Small intestine (tissue), 7 donors: ENCODE measurements around the gene PODXL2. TPM values are rescaled to one million over a fixed set of nuclear protein-coding genes. Genes with fewer than 3 reads are reported as not detected.

Experiments
- DNase-seq, 2 donors: peaks; one replicate each; pipeline versions ENCODE4 v3.0.0 to v3.0.0-alpha.2; 2013
- FAIRE-seq: peaks from 2 replicates; lab custom pipeline; 2012; peaks lifted over from hg19 to GRCh38; lab: Jason Lieb, UNC
- H3K27ac ChIP-seq, 3 donors: one replicate each; pipeline ENCODE4 v1.5.1; 2013; ENCODE audit warnings: low read length in 2 of 3, mild to moderate bottlenecking in 2 of 3, control low read depth in 1 of 3, inconsistent platforms in 1 of 3, low read depth in 1 of 3, moderate library complexity in 1 of 3
- H3K27me3 ChIP-seq, 3 donors: one replicate each; pipeline ENCODE4 v1.6.1; 2013; ENCODE audit warnings: low read length in 3 of 3, inconsistent platforms in 1 of 3; ENCODE audit not compliant: control insufficient read depth in 3 of 3, insufficient read depth in 3 of 3
- H3K36me3 ChIP-seq, 3 donors: one replicate each; pipeline ENCODE4 v1.6.1; 2013; ENCODE audit warnings: low read length in 3 of 3, inconsistent platforms in 1 of 3, low read depth in 1 of 3, mild to moderate bottlenecking in 1 of 3, moderate library complexity in 1 of 3; ENCODE audit not compliant: control insufficient read depth in 3 of 3, insufficient read depth in 2 of 3
- H3K4me1 ChIP-seq, 3 donors: one replicate each; pipeline ENCODE4 v1.6.1; 2013; ENCODE audit warnings: low read length in 2 of 3, inconsistent platforms in 1 of 3, low read depth in 1 of 3, mild to moderate bottlenecking in 1 of 3, moderate library complexity in 1 of 3; ENCODE audit not compliant: control insufficient read depth in 3 of 3, insufficient read depth in 2 of 3
- H3K4me3 ChIP-seq, 3 donors: one replicate each; pipeline ENCODE4 v1.5.1; 2013; ENCODE audit warnings: low read length in 3 of 3, control low read depth in 1 of 3, inconsistent platforms in 1 of 3, low read depth in 1 of 3, mild to moderate bottlenecking in 1 of 3, moderate library complexity in 1 of 3
- H3K9me3 ChIP-seq, 2 donors: one replicate each; pipeline ENCODE4 v1.6.1; 2013; ENCODE audit warnings: low read depth in 1 of 2, low read length in 1 of 2; ENCODE audit not compliant: control insufficient read depth in 2 of 2, insufficient read depth in 1 of 2
- WGBS, 3 donors: extraction: QIAGEN DNeasy Blood & Tissue Kit; methylation state at CpG; one replicate each; pipeline ENCODE4 v1.1.7; 2013; 5-methylcytosine and 5-hydroxymethylcytosine counted together
- polyA plus RNA-seq, 4 donors: library from polyadenylated mRNA; stranded (reverse) in 3 of 4; unstranded in 1 of 4; fragments of 200-250 nt in 3 of 4; fragments of 120-200 nt in 1 of 4; gene quantifications; one replicate each; pipeline versions ENCODE4 v1.2.1 to v1.2.3, GENCODE V29; 2013
- donor health status: healthy with polysubstance abuse.
- donor health status: control.
- donor health status: control.
- donor health status: Bipolar disorder and iron deficiency.
- donor health status: healthy.

The PODXL2 gene
- polyA plus RNA-seq, 4 donors: 1.6 to 17.0 (median 4.2) TPM

- no peak for DNase-seq
- Histone ChIP-seq H3K27me3 (no peaks in the 10 kb centered on the region), H3K4me3 (no peak overlapping the region), H3K27ac (no peak overlapping the region), H3K36me3 (peaks cover 0 to 75% (median 3%) of the 10 kb centered on the region in 3 donors), H3K4me1 (no peaks in the 10 kb centered on the region), H3K9me3 (no peaks in the 10 kb centered on the region)
- 80 to 85% (median 84%) methylated on average over 5 of the region's 5 CpGs for WGBS, 3 donors
- no peak for FAIRE-seq
Observed at GRCh38 chr3:127610105-127610504, 18.9 kb upstream of the PODXL2 start.

DNA sequence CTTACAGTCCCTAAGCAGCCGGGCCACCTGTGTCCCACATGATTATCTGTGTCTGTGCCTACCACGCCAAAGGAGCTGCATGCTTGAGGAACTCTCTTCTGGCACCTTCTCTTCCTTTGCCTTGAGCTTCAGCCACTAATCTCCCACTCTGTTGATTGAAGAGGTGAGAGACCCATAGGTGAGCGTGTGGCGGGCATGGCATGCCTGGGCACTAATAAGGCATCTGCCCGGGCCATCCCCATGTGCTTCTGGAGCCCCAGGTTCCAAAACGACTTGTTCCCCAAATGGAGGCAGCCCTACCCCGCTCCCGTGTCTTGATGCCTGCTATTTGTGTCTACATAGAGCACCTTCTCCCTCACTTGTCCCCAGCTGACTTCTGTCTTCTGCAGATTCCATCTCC is 17.7 kb upstream of the PODXL2 start:
- Histone ChIP-seq H3K36me3 (peaks cover 0 to 71% (median 3%) of the 10 kb centered on the region in 3 donors), H3K9me3 (no peaks in the 10 kb centered on the region), H3K27ac (no peak overlapping the region), H3K4me1 (no peaks in the 10 kb centered on the region), H3K4me3 (no peak overlapping the region), H3K27me3 (no peaks in the 10 kb centered on the region)
- WGBS, 3 donors: 91 to 95% (median 93%) methylated on average over 8 of the region's 8 CpGs
- no peak for DNase-seq
- no peak for FAIRE-seq

GRCh38 chr3:127612966-127613365 is 16.0 kb upstream of the PODXL2 start:
- H3K9me3 ChIP-seq: no peaks in the 10 kb centered on the region

GRCh38 chr3:127613406-127613805 is 15.6 kb upstream of the PODXL2 start:
- Histone ChIP-seq H3K27ac (no peak overlapping the region), H3K36me3 (peaks cover 0 to 70% (median under 1%) of the 10 kb centered on the region in 3 donors), H3K4me1 (no peaks in the 10 kb centered on the region), H3K4me3 (no peak overlapping the region), H3K27me3 (no peaks in the 10 kb centered on the region), H3K9me3 (no peaks in the 10 kb centered on the region)
- FAIRE-seq (no peak), DNase-seq (no peak)

More at GRCh38 chr3:127612966-127613365, 16.0 kb upstream of the PODXL2 start:
- WGBS, 3 donors: 78 to 89% (median 83%) methylated on average over 6 of the region's 6 CpGs
- Histone ChIP-seq H3K4me3 (no peak overlapping the region), H3K27ac (no peak overlapping the region), H3K36me3 (peaks cover 0 to 70% (median 3%) of the 10 kb centered on the region in 3 donors), H3K4me1 (no peaks in the 10 kb centered on the region), H3K27me3 (no peaks in the 10 kb centered on the region)
- no peak for FAIRE-seq
- no peak for DNase-seq

DNA sequence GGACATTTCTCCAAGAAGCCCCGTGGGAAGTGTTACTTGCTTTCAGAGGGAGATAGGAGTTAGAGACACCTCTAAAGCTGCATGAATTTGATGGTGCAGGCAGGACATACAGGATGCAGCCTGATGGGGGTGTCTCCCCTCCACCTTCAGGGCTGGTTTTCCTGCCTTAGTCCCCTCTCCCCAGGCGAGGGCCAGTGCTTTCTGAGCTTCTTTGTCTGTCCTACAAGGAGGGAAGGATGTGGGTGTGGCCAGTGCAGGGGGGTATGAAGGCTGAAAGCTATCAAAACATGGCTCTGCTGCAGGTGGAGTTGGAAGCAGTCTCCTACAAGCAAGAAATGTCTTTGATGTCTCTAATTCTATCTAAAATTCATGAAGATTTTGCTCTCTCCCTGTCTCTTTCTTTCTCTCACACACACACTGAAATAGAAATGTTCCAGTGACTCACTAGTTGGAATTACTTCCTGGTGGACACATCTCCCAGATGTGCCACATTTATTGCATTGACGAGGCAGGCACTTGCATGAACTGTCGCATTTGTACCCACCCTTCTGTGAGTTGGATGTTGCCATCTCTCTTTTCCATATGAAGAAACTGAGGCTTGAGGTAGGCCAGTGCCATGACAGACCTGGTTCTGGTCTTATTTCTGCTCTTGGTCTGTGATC is 13.9 kb upstream of the PODXL2 start:
- FAIRE-seq: no peak
- Histone ChIP-seq H3K9me3 (no peaks in the 10 kb centered on the region), H3K27me3 (no peaks in the 10 kb centered on the region), H3K4me1 (no peaks in the 10 kb centered on the region), H3K4me3 (no peak overlapping the region), H3K36me3 (peaks cover 0 to 69% (median 2%) of the 10 kb centered on the region in 3 donors), H3K27ac (no peak overlapping the region)
- WGBS, 3 donors: 77 to 88% (median 78%) methylated on average over 4 of the region's 4 CpGs
- no peak for DNase-seq

DNA sequence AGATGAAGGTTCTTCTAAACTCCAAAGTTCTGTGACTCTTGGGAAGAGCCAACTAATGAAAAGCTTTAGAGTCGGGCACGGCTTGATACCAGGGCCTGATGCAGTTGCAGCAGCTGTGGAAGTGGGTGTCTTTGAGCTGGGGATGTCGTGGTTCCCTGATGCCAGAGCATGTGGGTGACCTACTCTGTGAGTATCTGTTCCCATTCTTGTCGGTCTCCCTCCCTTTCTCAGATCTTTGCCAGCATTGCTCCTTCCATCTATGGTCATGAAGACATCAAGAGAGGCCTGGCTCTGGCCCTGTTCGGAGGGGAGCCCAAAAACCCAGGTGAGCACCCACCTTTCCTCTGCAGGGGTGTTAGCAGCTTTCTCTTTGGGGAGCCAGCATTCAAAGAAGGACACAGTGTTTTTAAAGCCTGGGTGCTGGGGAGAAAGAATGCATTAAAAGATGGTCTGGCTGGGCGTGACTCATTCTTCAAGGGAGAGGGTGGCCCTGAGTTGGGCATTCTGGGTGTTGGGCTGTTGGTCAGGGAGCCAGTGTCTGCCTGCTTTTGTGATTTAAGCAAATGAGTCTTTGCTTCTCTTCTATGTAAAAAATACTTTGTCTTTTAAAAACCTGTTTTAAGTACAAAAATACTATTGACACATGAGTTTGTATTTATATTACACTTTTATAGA is 13.2 kb upstream of the PODXL2 start:
- no peaks in the 10 kb centered on the region for H3K27me3 ChIP-seq
- no peak overlapping the region for H3K4me3 ChIP-seq
- H3K36me3 ChIP-seq: peaks cover under 1 to 68% (median 6%) of the 10 kb centered on the region in 3 donors
- no peaks in the 10 kb centered on the region for H3K4me1 ChIP-seq
- FAIRE-seq (no peak), DNase-seq (no peak)
- H3K9me3 ChIP-seq: no peaks in the 10 kb centered on the region
- WGBS, 3 donors: 87 to 89% (median 88%) methylated on average over 6 of the region's 6 CpGs
- no peak overlapping the region for H3K27ac ChIP-seq

GRCh38 chr3:127616836-127617605 is 12.0 kb upstream of the PODXL2 start:
- no peak for DNase-seq
- no peaks in the 10 kb centered on the region for H3K4me1 ChIP-seq
- H3K27me3 ChIP-seq: no peaks in the 10 kb centered on the region
- no peaks in the 10 kb centered on the region for H3K9me3 ChIP-seq
- FAIRE-seq: no peak
- no peak overlapping the region for H3K27ac ChIP-seq
- H3K4me3 ChIP-seq: no peak overlapping the region
- WGBS, 3 donors: 95 to 97% (median 96%) methylated on average over 26 of the region's 26 CpGs
- peaks cover 2 to 74% (median 6%) of the 10 kb centered on the region in 3 donors for H3K36me3 ChIP-seq

GRCh38 chr3:127618891-127619290 is 10.1 kb upstream of the PODXL2 start:
- peaks cover 2 to 71% (median 6%) of the 10 kb centered on the region in 3 donors for H3K36me3 ChIP-seq
- WGBS, 3 donors: 92 to 94% (median 94%) methylated on average over 11 of the region's 11 CpGs
- H3K27me3 ChIP-seq: no peaks in the 10 kb centered on the region
- no peak overlapping the region for H3K27ac ChIP-seq
- DNase-seq (no peak), FAIRE-seq (no peak)
- H3K4me3 ChIP-seq: no peak overlapping the region
- H3K9me3 ChIP-seq: no peaks in the 10 kb centered on the region
- H3K4me1 ChIP-seq: no peaks in the 10 kb centered on the region
